ENCODE results near the gene C1GALT1.

The C1GALT1 gene

GRCh38 chr7:7188091-7188490, 5.7 kb downstream of the C1GALT1 start:
- Histone ChIP-seq H4K20me1 (ENCODE audit: insufficient read depth, low read length) (no peaks in the 10 kb centered on the region), H3K27ac (ENCODE audit: low read depth, low read length, poor library complexity, severe bottlenecking) (no peak overlapping the region), H3K9ac (ENCODE audit: low read length) (no peak overlapping the region), H3K4me1 (ENCODE audit: insufficient read depth, low read length, severe bottlenecking) (peaks cover 26% of the 10 kb centered on the region), H3F3A (ENCODE audit: insufficient read depth, low read length) (no peaks in the 10 kb centered on the region), H3K36me3 (ENCODE audit: insufficient read depth, low read length) (peaks cover 69% of the 10 kb centered on the region), H3K27me3 (ENCODE audit: insufficient read depth, low read length) (no peaks in the 10 kb centered on the region), H2AFZ (ENCODE audit: low read length) (no peak overlapping the region), H3K9me2 (ENCODE audit: low read depth, low read length) (no peaks in the 10 kb centered on the region), H3K4me3 (ENCODE audit: low read depth, low read length, poor library complexity, severe bottlenecking) (no peak overlapping the region), H3K4me2 (ENCODE audit: low read length) (no peak overlapping the region), H3K9me3 (ENCODE audit: low read length) (peaks cover 10% of the 10 kb centered on the region), H3K79me2 (ENCODE audit: insufficient read depth, low read length) (peaks cover 100% of the 10 kb centered on the region)
- no peak for TF ChIP-seq CTCF (IDR thresholded peaks at IDR 0.05; ENCODE audit: low read length)
- TF ChIP-seq EZH2 (IDR thresholded peaks at IDR 0.05; ENCODE audit: borderline replicate concordance, low read length): no peak

GRCh38 chr7:7188742-7189141, 6.4 kb downstream of the C1GALT1 start:
- Histone ChIP-seq H3K4me1 (ENCODE audit: insufficient read depth, low read length, severe bottlenecking) (peaks cover 23% of the 10 kb centered on the region), H3K27me3 (ENCODE audit: insufficient read depth, low read length) (no peaks in the 10 kb centered on the region), H3F3A (ENCODE audit: insufficient read depth, low read length) (no peaks in the 10 kb centered on the region), H2AFZ (ENCODE audit: low read length) (no peak overlapping the region), H3K27ac (ENCODE audit: low read depth, low read length, poor library complexity, severe bottlenecking) (no peak overlapping the region), H3K9me2 (ENCODE audit: low read depth, low read length) (no peaks in the 10 kb centered on the region), H3K36me3 (ENCODE audit: insufficient read depth, low read length) (peaks cover 69% of the 10 kb centered on the region), H3K4me2 (ENCODE audit: low read length) (no peak overlapping the region), H3K9me3 (ENCODE audit: low read length) (peaks cover 10% of the 10 kb centered on the region), H3K4me3 (ENCODE audit: low read depth, low read length, poor library complexity, severe bottlenecking) (no peak overlapping the region), H3K9ac (ENCODE audit: low read length) (no peak overlapping the region), H4K20me1 (ENCODE audit: insufficient read depth, low read length) (no peaks in the 10 kb centered on the region), H3K79me2 (ENCODE audit: insufficient read depth, low read length) (peaks cover 100% of the 10 kb centered on the region)
- TF ChIP-seq CTCF (IDR thresholded peaks at IDR 0.05; ENCODE audit: low read length) (no peak), EZH2 (IDR thresholded peaks at IDR 0.05; ENCODE audit: borderline replicate concordance, low read length) (no peak)

- no peak overlapping the region for H3K9ac ChIP-seq (ENCODE audit: low read length)
- TF ChIP-seq CTCF (IDR thresholded peaks at IDR 0.05; ENCODE audit: low read length): no peak
- TF ChIP-seq EZH2 (IDR thresholded peaks at IDR 0.05; ENCODE audit: borderline replicate concordance, low read length): no peak
- H3F3A ChIP-seq (ENCODE audit: insufficient read depth, low read length): no peaks in the 10 kb centered on the region
- no peak overlapping the region for H3K4me3 ChIP-seq (ENCODE audit: low read depth, low read length, poor library complexity, severe bottlenecking)
- H3K9me3 ChIP-seq (ENCODE audit: low read length): peaks cover 13% of the 10 kb centered on the region
- no peaks in the 10 kb centered on the region for H3K9me2 ChIP-seq (ENCODE audit: low read depth, low read length)
- H4K20me1 ChIP-seq (ENCODE audit: insufficient read depth, low read length): no peaks in the 10 kb centered on the region
- H3K36me3 ChIP-seq (ENCODE audit: insufficient read depth, low read length): peaks cover 66% of the 10 kb centered on the region
- H2AFZ ChIP-seq (ENCODE audit: low read length): no peak overlapping the region
- H3K27ac ChIP-seq (ENCODE audit: low read depth, low read length, poor library complexity, severe bottlenecking): no peak overlapping the region
- H3K4me1 ChIP-seq (ENCODE audit: insufficient read depth, low read length, severe bottlenecking): peaks cover 9% of the 10 kb centered on the region
- no peak overlapping the region for H3K4me2 ChIP-seq (ENCODE audit: low read length)
- H3K79me2 ChIP-seq (ENCODE audit: insufficient read depth, low read length): peaks cover 100% of the 10 kb centered on the region
- H3K27me3 ChIP-seq (ENCODE audit: insufficient read depth, low read length): no peaks in the 10 kb centered on the region
Observed at GRCh38 chr7:7190142-7190541, 7.8 kb downstream of the C1GALT1 start.

Measured in OCI-LY1 (cell line).